ENCODE data around the gene EXOC3L2.

DNA sequence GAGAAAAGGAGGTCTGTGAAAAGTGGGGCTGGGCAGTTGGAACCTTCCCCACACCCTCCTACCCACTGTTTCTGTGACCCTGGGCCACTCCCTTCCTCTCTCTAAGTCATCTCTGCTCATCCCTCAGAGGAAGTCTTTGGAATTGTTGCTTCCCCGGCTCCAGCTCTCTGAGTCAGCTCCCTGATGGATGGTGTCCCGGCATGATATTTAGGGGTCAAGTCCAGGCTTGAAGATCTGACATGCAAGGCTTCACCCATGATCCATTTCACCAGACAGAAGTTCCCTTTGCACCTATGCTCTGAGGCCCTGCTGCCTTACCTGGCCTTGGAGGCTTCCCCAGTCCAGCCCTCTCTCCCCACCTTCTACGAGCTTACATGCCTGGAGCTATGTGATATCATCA, 13.3 kb downstream of the EXOC3L2 start:
- TF ChIP-seq TAF1 (IDR thresholded peaks at IDR 0.05; ENCODE audit: borderline replicate concordance, low read depth, low read length) (no peak), POLR2A (IDR thresholded peaks at IDR 0.05; ENCODE audit: low read depth, low read length) (no peak), POLR2AphosphoS5 (IDR thresholded peaks at IDR 0.05; ENCODE audit: low read depth, low read length) (no peak)
